ENCODE measurements around the gene RNF213. TPM values are rescaled to one million over a fixed set of nuclear protein-coding genes. Genes with fewer than 3 reads are reported as not detected.

The RNF213 gene
- polyA plus RNA-seq, 1 donor (not counting 4 experiments of a cell fraction or from before 2014, with no cell fraction given): 24.4 TPM

- TF ChIP-seq EZH2 (IDR thresholded peaks at IDR 0.05; ENCODE audit: low read length): no peak
- TF ChIP-seq CTCF (optimal IDR thresholded peaks at IDR 0.05 in 1 of 3, IDR thresholded peaks at IDR 0.05 in 1 of 3, conservative IDR thresholded peaks at IDR 0.05 in 1 of 3; ENCODE audit: extremely low read depth in 1 of 3, insufficient read depth in 2 of 3, low read length in 3 of 3): no peak
- no peak overlapping the region for H3K4me2 ChIP-seq (ENCODE audit: control insufficient read depth, extremely low read depth, insufficient read depth, low read depth, low read length)
- H3K36me3 ChIP-seq (ENCODE audit: control insufficient read depth in 2 of 2, extremely low read depth in 1 of 2, insufficient read depth in 2 of 2, low read length in 2 of 2): peaks cover 42 to 44% of the 10 kb centered on the region in 2 experiments
- no peaks in the 10 kb centered on the region for H3K4me1 ChIP-seq (ENCODE audit: control insufficient read depth, extremely low read depth, insufficient read depth, low read length)
- no peak overlapping the region for H3K4me3 ChIP-seq (ENCODE audit: control insufficient read depth in 2 of 3, extremely low read depth in 1 of 3, insufficient read depth in 2 of 3, low read depth in 1 of 3, low read length in 3 of 3)
- no peaks in the 10 kb centered on the region for H3K9me3 ChIP-seq (ENCODE audit: control insufficient read depth, low read depth, low read length)
- FAIRE-seq (no peak), DNase-seq (ENCODE audit: low read depth, low spot score) (no peak)
- H3K79me2 ChIP-seq (ENCODE audit: control insufficient read depth, insufficient read depth, low read length): no peaks in the 10 kb centered on the region
- no peak overlapping the region for H3K27ac ChIP-seq (ENCODE audit: control insufficient read depth, insufficient read depth, low read length)
- H4K20me1 ChIP-seq (ENCODE audit: control insufficient read depth, extremely low read depth, insufficient read depth, low read length): no peaks in the 10 kb centered on the region
- no peak overlapping the region for H2AFZ ChIP-seq (ENCODE audit: control insufficient read depth, low read length)
- no peaks in the 10 kb centered on the region for H3K27me3 ChIP-seq (ENCODE audit: control insufficient read depth, extremely low read depth, insufficient read depth, low read length)
- H3K9me1 ChIP-seq (ENCODE audit: control insufficient read depth, extremely low read depth, insufficient read depth, low read length): no peaks in the 10 kb centered on the region
- dilution Hi-C loops (cut with MboI; ENCODE audit: extremely low pct_ligation_motif_present, low sequenced_read_pairs): no loop called here
- H3K9ac ChIP-seq (ENCODE audit: control insufficient read depth, extremely low read depth, insufficient read depth, low read length): no peak overlapping the region
Measured at GRCh38 chr17:80360396-80360795, 99.7 kb downstream of the RNF213 start.

GRCh38 chr17:80361495-80362220, 101.0 kb downstream of the RNF213 start:
- H3K36me3 ChIP-seq (ENCODE audit: control insufficient read depth in 2 of 2, extremely low read depth in 1 of 2, insufficient read depth in 2 of 2, low read length in 2 of 2): peaks cover 42 to 47% of the 10 kb centered on the region in 2 experiments
- H3K4me2 ChIP-seq (ENCODE audit: control insufficient read depth, extremely low read depth, insufficient read depth, low read depth, low read length): no peak overlapping the region
- no peaks in the 10 kb centered on the region for H3K79me2 ChIP-seq (ENCODE audit: control insufficient read depth, insufficient read depth, low read length)
- no peak overlapping the region for H3K9ac ChIP-seq (ENCODE audit: control insufficient read depth, extremely low read depth, insufficient read depth, low read length)
- FAIRE-seq: no peak
- no peak for DNase-seq (ENCODE audit: low read depth, low spot score)
- TF ChIP-seq EZH2 (IDR thresholded peaks at IDR 0.05; ENCODE audit: low read length): no peak
- TF ChIP-seq CTCF (optimal IDR thresholded peaks at IDR 0.05 in 1 of 3, IDR thresholded peaks at IDR 0.05 in 1 of 3, conservative IDR thresholded peaks at IDR 0.05 in 1 of 3; ENCODE audit: extremely low read depth in 1 of 3, insufficient read depth in 2 of 3, low read length in 3 of 3): peak; percentile 22 to 44 (median 38)
- no peak overlapping the region for H2AFZ ChIP-seq (ENCODE audit: control insufficient read depth, low read length)
- no peaks in the 10 kb centered on the region for H3K9me3 ChIP-seq (ENCODE audit: control insufficient read depth, low read depth, low read length)
- H3K27me3 ChIP-seq (ENCODE audit: control insufficient read depth, extremely low read depth, insufficient read depth, low read length): no peaks in the 10 kb centered on the region
- dilution Hi-C loops (cut with MboI; ENCODE audit: extremely low pct_ligation_motif_present, low sequenced_read_pairs): no loop called here
- H3K4me1 ChIP-seq (ENCODE audit: control insufficient read depth, extremely low read depth, insufficient read depth, low read length): no peaks in the 10 kb centered on the region
- no peak overlapping the region for H3K27ac ChIP-seq (ENCODE audit: control insufficient read depth, insufficient read depth, low read length)
- no peaks in the 10 kb centered on the region for H3K9me1 ChIP-seq (ENCODE audit: control insufficient read depth, extremely low read depth, insufficient read depth, low read length)
- no peak overlapping the region for H3K4me3 ChIP-seq (ENCODE audit: control insufficient read depth in 2 of 3, extremely low read depth in 1 of 3, insufficient read depth in 2 of 3, low read depth in 1 of 3, low read length in 3 of 3)
- H4K20me1 ChIP-seq (ENCODE audit: control insufficient read depth, extremely low read depth, insufficient read depth, low read length): no peaks in the 10 kb centered on the region

Measured in keratinocyte (primary cell).